Activated T-cell treated with anti-CD3 and anti-CD28 coated beads for 24 hours (primary cell): ENCODE data around the gene DIS3L2.
"Not testable (repeated sequence)": the region's sequence is repeated elsewhere in the genome, so short reads cannot be mapped to it uniquely, and the experiment has no call there.

Experiments
- DNase-seq: peaks from one replicate; pipeline ENCODE4 v3.0.0-alpha.2; 2020; ENCODE audit warnings: low read depth

The DIS3L2 gene

DNA sequence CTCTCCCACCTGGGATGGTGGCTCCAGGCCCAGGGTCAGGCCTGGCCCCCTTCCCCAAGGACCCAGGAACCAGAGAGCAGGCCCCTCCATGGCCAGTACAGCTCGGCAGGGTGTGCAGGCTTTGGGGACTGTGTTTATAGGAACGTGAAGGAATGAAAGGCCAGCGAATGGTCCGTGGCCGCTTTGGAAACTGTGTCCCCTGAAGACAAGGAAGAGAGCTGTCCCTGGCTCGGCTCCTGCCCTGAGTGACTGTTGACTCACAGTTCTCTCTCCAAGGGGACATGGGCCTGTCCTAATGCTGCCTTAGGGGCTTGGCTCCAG lies 373.3 kb downstream of the DIS3L2 start:
- DNase-seq, result not testable (repeated sequence)

DNA sequence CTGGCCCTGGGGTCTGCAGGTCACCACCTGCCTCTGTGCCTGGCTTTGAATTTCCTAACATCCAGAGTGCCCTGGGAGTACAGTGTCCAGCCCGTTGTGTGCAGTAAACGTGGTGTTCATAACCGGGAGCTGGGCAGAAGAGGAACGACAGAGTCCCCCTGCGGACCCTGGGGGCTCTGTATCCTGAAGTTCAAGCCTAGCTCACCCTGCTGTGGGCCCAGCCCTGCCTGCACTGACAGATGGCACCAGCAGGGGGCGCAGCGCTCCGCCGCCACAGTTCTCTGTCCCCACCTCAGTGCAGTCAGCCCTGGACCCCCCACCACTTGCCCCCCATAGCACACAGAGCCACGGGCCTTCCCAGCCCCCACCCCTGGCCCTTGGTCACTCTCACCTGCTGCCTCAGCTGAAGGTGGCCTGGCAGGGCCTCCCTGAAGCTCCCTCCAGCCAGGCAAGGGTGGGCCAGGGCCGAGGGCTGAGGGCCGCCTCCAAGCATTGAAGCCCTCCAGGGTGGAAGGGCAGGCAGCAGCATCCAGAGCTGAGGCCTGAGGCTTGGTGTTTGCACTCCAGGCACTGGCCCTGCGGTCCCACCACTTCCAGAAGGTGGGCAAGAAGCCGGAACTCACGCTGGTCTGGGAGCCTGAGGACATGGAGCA lies 373.8 kb downstream of the DIS3L2 start:
- not testable (repeated sequence) for DNase-seq

DNA sequence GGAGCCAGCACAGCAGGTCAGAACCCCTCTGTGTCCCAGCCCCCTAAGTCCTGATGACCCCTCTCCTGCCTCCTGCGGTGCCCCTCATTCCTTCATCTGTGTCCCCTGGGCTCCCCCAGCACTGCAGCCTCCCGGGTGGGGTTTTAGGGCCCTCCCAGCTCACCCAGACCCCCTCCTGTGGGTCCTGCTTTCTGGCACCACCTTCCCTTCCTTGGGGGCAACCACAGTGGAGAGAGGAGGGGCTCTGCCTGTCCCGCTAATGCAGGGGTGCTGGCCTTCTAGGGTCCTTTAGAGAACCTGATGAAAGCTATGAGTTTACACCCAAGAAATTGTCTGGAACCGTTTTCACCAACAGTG lies 374.3 kb downstream of the DIS3L2 start:
- DNase-seq, result no peak

DNA sequence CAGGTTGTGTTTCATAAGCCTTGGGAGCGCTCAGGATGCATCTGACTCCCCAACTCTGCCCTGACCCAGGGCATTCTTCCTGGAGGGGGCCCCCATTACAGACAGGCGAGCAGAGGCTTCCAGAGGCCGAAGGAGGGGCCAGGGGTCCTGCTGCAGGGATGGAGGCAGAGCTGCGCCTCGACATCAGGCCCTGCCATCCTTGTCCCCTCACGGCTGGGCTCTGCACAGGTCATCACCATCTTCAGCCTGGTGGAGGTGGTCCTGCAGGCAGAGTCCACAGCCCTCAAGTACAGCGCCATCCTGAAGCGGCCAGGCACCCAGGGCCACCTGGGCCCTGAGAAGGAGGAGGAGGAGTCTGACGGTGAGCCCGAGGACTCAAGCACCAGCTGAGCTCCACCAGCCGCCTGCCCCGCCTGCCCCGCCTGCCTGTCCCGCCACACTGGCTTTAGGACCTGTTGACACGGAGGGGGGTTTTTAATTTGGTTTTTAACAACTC lies 374.8 kb downstream of the DIS3L2 start:
- DNase-seq, result no peak

DNA sequence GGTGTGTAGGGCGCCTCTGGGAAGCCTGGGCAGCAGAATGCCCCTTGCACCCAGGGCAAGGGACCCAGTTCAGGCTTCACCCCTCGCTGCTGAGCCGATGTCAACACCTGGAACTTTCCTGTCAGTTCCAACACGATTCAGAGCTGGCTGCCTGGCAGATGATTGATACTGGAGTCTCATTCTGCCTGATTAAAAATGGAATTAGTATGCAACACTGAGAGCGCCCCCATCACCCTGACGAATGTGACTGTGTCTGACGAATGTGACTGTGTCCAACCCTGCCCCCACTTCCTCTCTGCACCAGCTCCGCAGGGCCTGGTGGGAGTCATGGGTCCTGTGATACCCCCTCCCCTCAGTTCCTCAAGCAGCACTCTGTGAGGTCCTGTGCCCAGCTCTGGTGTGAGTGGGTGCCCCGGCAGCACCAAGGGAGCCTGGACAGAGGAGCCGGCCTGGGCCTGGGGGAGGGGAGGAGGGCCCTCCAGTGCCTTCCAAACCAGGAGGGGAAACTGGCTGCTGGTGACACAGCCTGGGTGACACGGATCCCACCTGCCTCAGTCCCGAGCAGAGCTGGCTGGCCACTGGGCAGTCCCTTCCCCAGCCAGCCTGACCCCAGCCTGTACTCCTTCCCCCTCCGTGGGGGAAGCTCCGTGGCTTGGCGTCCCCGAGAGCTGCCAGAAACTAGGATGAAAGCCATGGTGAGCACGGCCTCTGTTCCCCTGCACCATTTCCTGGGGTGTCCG lies 375.6 kb downstream of the DIS3L2 start:
- no peak for DNase-seq

DNA sequence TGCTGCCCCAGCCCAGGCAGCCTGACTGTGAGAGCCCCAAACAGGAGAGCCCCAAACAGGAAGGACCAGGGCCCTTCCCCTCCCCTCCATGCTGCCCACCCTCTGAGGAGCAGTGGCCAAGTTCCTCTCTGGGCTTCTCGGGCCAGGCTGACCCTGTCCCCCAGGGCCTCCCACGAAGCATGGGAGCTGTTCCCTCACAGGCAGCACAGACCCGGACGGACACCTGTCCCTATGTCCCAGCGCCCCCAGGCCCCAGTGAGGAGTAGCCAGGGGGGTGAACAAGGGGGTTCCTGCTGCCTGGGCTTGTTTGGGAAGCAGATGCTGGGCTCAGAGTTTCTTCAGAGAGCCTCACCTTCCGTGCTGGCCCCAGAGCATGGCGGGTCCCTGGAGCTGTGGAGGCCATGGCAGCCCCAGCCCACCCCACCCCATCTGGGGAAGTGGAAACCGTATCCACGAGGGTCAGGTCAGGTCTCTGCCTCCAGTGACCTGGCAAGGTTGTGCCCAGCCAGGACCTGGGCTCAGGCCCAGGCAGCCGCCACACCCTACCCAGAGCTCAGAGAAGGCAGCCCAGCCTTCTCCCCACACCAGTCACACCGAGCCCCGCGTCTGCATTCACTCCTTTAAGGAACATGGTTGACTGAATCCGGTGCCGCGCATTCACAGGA lies 376.7 kb downstream of the DIS3L2 start:
- not testable (repeated sequence) for DNase-seq

DNA sequence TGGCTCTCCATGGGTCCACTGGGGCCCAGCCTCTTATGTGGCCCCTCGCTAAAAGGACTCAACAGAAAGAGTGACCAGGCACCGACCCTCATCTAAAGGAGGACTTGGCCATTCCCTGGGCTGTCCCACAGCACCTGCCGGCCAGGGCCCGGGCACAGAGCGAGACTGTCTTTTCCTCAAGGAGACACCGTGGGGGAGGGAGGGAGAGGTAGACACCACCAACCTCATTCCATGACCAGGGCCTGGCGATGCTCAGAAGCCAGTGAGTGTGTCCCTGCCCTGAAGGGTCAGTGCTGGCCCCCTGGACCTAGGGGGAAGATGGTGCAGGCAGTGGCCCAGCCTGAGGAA lies 377.2 kb downstream of the DIS3L2 start:
- DNase-seq, result no peak

DNA sequence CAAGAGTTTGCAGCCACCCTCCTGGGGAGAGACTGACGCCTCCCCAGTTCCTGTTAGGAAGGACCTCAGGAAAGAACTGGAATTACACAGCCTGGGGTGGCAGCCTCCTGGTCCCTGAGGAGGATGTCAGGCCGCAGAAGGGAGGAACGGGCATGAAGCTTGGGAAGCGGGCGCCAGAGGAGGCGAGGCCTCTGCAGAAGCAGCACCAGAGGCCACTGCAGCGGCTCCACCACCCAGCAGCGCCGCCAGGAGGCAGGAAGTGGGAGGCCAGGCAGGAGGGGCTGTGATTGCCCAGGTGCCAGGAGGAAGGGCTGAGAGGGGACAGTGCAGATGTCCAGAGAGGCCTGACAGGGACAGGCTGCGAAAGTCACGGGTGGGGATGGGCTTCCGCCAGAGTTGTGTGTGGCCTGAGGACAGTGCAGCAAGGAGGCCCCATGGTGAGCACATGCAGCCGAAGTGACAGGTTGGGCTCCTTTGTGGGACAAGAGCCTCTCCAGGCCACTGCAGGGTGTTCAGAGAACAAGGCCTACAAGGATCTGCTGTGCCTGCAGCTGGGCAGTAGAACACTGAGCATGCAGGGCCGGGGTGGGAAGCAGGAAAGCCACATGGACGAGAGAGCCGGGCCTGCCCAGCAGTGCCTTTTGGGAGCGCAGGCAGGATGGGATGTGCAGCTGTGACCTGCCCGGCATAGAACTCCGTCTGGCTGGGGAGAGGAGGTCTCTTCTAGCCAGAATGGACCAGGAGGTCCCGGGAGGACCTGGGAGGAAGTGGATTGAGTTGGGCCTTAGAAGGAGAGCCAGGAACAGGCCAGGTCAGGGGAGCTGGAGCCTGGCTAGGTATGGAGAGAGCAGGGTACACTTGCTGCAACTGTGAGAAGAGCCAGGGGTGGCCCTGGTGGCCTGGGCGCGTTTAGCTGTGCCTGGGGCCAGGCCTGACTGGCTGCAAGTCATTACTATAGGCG lies 377.9 kb downstream of the DIS3L2 start:
- DNase-seq, result no peak

DNA sequence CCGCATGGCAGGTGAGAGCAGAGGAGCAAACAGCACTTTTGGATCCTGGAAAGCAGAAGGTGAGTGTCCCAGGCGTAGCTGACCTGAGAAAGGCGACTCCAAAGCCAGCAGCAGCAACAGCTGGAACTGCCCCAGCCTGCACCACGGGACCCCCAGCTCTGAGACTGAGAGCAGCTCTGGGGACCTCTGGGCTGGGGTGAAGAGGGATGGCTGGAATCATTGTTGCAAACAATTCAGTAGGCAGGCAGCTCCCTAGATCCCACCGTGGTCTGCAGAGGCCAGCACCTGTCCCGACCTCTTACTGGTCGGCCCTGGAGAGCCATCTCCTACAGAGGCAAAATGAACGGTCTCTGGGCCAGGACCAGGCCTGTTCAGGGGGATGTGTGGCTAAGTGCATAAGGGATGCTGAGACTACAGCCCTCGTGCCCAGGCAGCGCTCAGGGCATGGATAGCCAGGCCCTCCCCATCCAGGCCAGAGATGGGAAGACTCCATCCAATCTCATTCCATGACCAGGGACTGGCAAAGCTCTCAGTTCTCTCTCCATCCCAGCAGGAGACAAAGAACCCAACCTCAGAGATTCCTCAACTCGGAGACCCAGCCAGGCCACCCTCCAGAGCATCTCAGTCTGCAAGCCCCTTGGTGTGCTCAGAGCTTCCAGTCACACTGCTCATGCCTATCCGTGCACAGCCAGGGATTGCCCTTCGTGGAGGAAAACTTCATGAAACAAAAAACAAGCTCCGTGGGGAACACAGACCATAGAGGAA lies 378.8 kb downstream of the DIS3L2 start:
- no peak for DNase-seq

DNA sequence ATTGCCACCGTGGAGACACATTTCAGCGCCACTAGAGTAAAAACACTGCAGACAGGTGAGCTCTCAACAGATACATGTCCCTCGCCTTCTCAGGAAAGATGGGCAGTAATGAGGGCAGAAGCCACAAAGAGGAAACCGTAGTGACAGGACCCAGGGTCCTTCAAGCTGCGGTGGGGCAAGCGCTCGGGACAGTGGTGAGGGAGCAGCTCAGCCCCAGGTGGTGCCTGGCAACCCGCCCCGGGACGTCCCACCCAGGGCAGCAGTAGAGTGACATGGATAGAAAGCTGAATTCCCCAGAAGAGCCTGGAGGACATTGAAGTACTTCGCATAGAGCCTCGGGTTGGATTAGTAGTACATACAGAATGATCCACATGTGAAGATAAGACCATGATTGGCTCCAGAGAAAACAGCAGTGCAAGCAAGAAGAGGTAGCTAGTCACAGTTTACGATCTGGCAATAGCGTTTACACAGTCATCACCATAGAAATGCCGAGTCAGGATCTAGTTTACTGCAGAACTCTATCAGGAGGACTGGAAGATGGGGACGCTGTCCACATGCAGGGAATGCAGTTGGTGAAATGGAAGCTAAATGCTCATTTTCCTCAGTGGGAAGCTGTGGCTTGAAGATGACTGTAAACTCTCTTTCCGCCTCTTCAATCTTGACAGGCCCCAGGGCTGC lies 379.7 kb downstream of the DIS3L2 start:
- no peak for DNase-seq

DNA sequence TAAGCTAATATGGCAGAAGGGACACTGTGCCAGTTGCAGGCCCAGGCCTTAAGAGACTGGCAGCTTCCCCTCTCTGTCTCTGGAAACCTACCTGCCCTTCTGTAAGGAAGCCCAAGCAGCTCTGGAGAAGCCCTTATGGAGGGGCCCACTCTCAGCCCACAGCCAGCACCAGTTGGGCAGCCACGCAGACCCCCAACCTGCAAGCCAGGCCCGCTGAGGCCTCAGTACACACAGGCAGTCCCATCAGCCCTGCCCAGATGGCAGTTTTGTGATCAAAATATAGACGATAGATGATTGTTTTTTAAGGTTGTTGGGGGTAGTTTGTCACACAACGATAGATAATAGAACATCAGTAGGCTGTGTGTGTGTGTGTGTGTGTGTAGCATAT lies 380.2 kb downstream of the DIS3L2 start:
- no peak for DNase-seq

DNA sequence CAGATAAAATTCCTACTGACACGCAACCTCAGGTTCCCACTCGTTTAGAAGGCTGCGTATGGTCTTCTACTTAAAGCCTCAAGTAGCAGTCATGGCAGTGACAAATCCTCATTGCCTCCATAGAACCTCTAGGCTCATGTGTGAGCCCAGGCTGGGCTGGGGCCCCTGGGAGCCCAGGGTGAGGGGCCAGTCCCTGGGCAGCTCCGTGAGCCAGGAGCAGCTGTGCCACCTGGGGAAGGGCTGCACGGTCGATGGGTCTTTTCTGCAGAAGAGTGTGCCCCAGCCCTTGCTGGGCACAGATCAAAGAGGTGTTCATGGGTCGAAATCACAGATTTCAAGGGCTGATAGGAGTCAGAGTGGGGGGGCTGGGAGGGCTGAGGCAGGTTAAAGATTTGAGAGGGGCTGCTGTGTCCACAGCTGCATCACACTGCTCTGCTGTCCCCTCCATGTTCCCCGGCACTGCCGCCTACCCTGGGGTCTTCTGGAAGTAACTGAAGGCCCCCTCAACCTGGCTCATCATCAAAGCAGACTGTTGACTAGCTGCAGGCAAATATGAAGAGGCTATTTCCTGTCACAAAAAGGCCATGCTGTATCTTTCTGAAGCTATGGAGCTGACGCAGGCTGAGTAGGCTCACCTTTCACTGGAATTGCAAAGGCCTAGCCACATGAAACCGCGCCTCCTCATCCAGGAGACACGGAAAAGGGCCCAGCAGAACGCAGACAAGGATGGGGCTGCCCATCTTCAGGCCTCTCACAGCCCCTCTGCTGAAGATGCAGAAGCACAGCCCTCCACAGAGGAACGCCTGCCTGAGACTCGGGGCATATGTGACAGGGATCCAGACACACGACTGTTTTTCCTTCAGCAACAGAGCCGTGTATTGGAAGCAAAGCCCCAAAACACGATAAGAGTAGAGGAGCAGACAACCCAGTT lies 381.4 kb downstream of the DIS3L2 start:
- DNase-seq, result no peak

DNA sequence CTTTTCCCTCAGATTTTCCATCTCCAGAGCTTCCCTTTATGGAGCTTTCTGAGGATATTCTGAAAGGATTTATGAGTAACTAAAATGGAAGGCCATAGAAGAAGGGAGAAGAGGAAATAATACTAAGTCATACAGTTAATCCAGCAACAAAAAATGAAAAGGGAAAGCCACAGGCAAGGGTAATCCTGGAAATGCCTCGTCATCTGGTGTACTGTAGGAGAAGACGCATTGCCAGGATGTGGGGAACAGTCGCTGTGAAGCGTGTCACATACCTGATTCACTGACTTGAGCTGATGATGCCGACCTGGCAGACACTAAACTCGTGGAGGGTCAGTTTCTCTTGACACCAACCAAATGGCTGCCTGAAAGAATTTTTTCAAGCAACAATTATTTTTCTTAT lies 382.3 kb downstream of the DIS3L2 start:
- no peak for DNase-seq

DNA sequence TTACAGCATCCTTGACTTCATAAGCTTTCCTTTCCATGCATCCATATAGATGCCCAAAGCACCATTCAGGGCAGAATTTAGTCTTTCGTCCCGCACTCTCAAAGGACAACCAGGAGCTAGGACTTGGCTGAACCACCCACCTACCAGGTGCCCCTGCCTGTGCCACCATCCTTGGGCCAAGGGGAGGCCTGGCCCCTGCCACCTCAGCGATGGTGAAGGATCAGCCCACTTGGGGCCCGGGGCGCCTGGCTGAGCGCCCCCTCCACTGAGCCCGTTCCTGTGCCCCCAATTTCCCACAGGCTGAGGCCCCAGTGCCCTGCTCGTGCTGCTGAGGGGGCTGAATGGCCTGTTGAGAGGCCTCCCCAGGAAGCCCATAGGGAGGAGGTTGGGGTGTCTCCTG lies 383.7 kb downstream of the DIS3L2 start:
- DNase-seq, result no peak

DNA sequence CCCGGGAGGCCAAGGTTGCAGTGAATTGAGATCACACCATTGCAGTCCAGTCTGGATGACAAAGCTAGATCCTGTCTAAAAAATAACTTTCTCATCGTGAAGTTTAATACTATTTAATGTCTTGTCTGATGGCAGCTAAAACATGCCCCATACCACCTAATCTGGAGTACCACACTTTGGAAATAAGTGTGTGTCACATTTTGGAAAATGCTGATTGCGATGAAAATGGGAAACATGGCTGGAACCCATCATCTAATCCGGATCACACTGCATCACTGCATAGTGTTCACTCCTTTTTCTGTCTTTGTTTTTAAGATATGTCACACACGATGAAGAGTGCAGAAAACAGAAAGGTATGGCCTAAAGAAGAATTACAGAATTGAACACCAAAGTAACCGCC lies 385.9 kb downstream of the DIS3L2 start:
- DNase-seq, result no peak

DNA sequence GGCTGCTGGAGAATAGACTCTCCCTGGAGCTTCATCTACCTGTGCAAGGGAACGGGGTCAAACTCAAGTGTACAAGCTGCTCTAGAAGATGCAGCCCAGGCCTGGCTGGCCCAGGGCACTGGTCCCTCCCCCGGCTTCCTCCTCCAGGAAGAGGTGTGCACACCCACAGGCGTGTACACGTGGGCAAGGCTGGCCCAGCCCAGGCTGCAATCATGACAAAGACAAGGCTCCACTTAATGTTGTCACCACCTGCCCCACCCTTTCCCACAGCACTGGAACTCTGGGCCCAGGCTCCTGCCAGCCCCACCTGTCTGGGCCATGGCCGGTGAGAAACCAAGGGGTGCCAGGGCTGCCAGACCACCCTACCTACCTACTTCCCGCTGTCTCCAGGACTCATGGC lies 387.4 kb downstream of the DIS3L2 start:
- no peak for DNase-seq

DNA sequence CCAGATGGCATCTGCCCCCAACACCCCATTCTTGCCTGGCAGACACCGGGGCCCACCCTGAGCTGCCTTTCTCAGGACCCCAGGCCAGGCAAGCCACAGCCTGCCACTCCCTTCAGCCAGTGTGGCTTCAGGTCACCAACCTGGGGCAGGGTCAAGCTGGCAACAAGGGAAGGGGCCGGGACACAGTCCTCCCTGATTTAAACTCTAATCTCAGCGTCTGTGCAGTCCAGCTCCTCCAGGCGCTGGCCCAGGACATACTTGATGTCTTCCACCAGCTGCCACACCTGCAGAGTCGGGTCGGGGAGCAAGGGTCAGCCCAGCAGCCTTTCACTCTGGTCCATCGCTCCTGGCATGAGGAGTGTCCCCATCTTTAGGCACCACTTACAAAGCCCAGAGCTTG lies 388.0 kb downstream of the DIS3L2 start:
- no peak for DNase-seq

DNA sequence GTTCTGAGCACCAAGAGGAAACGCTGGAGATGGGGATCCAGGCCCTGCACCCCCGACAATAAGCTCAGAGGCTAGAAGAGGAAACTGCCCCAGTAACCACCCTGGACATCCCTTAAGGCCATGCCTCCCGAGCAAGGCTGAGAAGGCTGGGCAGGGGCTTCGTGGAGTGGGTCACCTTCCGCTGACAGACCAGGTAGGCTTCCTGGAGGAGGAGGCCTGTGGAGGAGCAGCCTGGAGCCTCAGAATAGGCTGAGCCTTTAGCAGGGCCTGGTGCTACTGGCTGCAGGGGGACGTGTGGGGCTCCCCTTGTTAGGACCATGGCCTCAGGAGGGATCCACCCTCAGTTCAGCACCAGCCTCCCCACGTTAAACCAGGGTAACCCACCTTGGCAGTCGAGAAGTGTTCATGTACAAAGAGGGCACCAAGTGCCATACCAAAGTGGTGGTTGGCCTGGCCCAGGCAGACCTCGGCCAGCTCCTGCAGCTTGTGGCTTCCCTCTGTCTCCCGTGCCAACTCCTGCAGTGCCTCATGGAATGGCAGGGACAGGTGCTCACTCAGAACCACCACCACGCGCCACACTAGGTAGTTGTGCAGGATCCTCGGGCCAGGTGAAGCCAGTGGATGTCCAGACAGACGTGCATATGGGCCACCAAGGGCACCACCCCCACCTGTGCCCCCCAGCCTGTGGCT lies 388.6 kb downstream of the DIS3L2 start:
- no peak for DNase-seq
